ENCODE measurements around the gene ZNF668.
A peak's percentile ranks its signal among the peaks of the same experiment; 100 is the strongest.

Gene ZNF668
- total RNA-seq: 12.3 to 14.6 reads per million in 2 donors

DNA sequence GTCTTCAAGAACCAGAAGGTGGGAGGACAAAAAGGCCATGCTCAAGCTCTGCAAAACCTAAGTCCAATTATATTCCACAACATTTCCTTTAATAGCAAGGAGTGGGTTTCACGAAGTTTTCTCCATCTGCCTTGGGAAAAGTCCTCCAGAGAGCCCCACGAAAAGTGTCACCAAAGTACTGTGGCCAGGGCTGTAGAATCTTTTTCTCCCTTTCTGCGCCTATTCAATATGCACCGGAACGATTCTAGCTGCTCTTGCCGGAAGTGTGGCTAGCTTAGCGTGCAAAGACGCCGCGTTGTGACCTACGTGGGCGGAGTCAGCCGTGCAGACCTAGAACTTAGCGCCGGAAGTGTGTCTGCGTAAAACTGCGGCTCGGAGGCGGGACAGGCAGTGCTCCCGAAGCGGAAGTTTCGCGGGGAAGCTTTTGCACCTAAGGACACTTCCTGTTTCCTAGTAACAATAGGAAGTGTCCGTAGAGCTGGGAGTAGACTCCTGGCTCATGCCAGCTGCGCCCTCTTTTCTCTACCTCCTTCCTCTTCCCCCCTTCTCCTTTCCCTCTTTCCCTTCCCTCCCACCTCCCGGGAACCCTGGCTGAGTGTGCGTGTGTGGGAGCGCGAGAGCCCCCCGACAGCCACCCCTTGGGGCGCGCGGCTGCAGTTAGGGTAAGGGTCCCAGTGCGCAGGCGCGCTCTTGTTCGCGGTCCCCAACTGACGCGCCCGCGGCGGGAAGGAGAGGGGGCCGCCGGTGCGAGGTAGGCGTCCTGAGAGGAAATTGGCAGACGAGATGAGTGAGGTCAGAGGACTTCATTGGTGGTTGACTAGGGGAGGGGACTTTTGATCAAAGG is at the start of gene ZNF668, which contains the start of gene ZNF646:
ZNF668 (minus strand) TSS at position 271 of the 844 bp plus-strand sequence. CDS start 9,781 bp downstream, outside the sequence.
ZNF646 (plus strand) TSS at position 453 of the 844 bp plus-strand sequence. CDS start 1,903 bp downstream, outside the sequence.
- peak; percentile 95 for DNase-seq

DNA sequence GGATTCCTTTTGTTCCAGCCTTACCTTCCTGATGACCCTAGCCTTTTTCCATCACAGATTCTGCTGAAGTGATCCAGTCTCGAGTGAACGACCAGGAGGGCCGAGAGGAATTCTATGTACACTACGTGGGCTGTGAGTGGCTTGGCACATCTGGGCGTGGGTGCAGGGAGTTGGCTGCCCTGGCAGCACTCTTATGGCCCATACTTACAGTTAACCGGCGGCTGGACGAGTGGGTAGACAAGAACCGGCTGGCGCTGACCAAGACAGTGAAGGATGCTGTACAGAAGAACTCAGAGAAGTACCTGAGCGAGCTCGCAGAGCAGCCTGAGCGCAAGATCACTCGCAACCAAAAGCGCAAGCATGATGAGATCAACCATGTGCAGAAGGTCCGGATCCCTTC is 46.1 kb upstream of the ZNF668 start:
- no peak for DNase-seq

DNA sequence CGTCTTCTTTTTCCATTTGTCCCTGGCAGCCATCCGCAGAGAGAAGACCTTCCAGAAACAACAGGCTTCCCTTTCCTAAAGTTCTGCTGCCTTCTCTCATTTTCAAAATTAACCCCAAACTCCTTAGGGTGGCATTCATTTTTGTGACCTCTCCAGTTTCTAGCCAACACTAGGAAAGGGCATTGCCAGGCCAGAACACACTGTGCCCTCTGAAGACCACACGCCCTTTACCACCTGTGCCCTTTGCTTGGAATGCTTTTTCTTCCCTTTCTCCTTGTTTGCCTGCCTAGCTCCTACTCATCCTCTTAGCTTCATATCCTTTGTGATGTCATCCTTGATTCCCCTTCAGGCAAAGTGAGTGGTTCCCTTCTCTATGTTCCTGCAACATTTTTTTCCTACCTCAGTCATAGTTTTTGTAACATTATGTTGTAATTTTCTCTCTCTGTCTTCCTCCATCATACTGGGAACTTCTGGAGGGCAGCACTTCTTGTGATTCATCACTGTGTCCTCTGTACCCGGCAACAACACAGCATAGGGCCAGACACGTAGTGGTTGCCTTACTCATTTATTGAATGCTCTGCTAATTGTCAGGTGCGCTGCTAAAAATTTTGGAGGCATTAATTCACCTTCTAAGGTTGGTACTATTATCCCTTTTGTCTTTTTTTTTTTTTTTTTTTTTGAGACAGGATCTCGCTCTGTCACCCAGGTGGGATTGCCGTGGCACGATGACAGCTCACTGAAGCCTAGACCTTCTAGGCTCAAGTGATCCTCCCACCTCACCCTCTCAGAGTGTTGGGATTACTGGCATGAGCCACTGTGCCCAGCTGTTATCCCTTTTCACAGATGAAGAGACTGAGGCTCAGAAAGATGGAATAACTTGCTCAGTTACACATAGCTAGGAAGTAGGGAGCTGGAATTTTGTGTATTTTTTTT is 44.4 kb upstream of the ZNF668 start:
- DNase-seq: no peak

DNA sequence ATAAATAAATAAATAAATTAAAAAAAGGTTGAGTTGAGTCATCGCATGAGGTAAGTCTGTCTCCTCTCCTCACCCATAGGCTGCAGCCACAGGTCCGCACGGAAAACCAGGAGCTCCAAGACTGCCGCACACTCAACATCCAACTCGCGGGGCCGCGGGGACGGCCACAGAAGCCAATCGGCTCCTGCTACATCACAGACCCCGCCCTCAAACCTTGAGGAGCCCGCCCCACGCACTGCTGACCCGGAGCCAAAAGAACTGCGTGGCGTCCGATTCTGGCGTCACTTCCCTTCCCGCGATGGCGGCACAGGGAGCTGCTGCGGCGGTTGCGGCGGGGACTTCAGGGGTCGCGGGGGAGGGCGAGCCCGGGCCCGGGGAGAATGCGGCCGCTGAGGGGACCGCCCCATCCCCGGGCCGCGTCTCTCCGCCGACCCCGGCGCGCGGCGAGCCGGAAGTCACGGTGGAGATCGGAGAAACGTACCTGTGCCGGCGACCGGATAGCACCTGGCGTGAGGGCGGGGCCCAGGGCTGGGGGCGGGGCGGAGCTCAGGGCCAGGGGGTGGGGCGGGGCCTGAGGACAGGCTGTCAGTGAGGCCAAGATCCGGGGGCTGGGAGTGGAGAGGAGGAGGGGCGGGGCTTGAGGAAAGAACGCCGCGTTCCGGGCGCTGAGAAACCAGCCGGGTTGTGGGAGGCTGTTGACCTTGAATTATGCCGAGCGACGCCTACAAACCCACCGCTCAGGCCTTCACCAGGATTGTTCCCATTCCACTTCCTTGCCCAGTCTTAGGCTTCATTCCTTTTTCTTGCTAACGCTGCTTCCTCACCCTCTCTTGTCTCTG is 43.6 kb upstream of the ZNF668 start, which contains the start of gene KAT8:
KAT8 (plus strand) TSS at position 281 of the 839 bp plus-strand sequence; CDS start at position 299, 18 bp downstream.
- DNase-seq: peak; percentile 96

DNA sequence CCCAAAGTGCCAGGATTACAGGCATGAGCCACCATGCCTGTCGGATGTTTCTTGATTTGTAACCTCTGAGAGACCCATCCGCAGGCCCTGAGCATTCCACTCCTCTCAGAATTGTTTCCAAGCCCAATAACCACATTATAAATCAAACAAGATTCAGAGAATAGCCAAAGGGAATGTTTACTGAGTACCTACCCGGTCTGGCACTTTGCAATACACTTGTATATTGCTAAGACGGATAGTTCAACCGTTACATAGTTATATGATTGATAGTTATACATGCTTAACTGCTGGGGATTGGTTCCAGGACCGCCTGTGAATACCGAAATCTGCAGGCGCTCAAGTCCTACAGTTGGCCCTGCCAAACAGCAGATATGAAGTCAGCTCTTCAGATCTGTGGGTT is 40.4 kb upstream of the ZNF668 start:
- no peak for DNase-seq

DNA sequence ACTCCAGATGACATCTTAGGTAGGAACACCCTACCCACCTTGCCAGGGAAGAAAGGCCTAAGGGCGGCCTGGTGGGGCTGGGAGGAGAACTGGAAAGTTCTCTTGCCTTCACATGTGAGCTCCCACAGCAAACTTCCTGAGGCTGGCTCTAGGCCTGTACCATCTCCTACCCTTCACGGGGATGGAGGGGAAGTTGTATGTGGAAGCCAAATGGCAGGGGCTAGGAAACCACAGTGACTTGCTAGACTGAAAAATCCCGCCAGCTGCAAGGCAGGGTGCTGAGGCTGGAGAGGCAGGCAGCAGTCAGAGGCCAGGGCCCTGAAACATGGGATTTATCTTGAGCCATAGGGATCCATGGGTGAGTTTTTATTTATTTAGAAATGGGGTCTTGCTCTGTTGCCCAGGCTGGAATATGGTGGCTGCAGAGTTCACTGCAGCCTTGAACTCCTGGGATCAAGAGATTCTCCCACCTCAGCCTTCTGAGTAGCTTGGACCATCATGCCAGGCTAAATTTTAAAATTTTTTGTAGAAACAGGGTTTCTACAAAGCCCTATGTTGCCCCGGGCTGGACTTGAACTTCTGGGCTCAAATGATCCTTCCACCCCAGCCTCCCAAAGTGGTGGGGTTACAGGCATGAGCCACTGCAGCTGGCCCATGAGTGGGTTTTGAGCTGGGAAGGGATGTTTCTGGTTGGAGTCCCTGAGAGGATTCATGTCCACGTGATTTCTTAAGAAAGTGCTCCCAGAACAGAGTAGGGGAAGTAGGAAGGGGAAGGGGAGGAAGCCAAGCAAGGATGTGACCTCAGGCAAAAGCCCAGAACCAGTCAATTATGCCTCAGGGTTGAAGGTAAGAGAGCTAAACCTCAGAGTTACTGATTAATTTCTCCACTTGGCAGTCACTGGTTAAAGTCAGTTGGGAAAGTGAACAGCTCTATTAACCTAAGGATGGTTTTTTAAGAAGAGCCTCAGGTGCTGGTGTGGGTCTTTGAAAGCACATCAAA is 39.4 kb upstream of the ZNF668 start:
- DNase-seq: no peak

DNA sequence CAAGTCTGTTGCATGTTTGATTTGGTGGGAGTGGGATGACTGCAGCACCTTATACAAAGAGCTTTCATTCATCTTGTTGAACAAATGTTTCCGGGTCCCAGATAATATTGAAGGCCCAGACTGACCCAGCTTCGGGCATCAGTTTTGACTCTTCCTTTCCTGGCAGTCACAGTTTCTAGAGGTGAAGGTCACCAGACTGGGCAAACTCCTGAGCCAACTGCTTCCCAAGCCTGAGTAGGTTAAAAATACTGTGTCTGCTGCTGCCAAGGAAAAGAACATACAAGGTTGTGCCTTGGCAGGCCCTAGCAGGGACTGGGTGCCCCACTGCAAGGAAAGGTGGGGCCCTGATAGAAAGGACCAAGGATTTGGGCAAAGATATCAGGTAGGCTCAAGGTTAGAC is 38.7 kb upstream of the ZNF668 start:
- DNase-seq: no peak

DNA sequence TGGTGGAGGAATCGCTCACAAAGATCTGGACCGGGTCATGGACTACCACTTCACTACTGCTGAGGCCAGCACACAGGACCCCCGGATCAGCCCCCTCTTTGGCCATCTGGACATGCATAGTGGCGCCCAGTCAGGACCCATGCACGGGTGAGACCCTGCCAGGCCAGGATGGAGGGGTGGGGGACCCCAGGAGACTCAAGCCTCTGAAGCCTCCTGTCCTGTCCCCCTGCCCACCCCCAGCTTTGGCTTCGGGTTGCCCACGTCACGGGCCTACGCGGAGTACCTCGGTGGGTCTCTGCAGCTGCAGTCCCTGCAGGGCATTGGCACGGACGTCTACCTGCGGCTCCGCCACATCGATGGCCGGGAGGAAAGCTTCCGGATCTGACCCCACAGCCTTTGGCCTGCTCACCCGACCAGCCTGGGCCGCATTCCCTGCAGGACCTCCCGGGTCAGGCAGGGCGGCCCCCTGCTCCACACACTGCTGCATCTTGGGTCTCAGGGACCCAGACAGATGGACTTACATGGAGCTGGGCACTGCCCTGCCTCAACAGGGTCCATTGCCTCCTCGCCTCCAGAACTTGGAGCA is 37.9 kb upstream of the ZNF668 start:
- DNase-seq: no peak

DNA sequence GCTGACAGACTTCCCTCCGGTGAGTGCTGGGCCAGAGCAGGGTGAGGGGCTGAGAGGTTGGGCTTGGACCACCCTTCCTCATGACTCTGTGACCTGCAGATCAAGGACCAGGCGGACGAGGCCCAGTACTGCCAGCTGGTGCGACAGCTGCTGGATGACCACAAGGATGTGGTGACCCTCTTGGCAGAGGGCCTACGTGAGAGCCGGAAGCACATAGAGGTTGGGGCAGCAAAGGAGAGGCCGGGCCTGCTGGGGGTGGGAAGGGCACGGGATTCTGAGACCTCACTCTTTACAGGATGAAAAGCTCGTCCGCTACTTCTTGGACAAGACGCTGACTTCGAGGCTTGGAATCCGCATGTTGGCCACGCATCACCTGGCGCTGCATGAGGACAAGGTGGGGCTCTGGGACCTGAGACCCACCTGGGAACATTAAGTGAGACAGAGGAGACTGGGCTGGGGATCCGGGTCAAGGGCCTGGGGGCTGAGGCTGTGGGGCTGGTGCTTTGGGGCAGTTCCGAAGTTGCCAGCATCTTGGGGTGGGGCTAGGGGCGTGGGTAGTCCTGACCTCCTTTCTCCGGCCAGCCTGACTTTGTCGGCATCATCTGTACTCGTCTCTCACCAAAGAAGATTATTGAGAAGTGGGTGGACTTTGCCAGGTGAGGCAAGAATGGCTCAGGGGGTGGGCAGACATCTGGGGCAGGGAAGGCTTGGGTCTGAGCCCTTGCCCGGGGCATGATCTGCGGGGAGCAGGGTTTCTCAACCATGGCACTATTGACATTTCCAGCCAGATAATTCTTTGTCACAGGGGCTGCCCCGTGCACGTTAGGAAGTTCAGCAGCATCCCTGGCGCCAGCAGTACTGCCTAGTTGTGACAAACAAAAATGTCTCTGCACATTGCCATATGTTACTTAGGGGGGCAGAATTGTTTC is 36.3 kb upstream of the ZNF668 start:
- DNase-seq: no peak

DNA sequence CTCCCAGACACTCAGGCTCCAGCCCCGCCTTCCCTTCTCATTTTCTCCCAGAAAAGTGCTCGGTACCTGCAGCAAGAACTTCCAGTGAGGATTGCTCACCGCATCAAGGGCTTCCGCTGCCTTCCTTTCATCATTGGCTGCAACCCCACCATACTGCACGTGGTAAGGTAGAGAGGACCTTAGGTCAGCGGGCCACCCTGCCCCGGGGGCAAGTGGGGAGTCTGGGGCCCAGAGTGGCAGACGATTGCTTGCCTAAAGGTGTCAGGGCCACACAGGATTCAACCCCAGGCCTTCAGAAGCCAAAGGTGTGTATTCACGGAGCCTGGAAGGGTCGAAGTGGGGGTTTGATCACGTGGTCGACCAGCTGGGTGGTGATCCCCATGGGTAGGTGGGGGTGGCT is 35.6 kb upstream of the ZNF668 start:
- DNase-seq: no peak

DNA sequence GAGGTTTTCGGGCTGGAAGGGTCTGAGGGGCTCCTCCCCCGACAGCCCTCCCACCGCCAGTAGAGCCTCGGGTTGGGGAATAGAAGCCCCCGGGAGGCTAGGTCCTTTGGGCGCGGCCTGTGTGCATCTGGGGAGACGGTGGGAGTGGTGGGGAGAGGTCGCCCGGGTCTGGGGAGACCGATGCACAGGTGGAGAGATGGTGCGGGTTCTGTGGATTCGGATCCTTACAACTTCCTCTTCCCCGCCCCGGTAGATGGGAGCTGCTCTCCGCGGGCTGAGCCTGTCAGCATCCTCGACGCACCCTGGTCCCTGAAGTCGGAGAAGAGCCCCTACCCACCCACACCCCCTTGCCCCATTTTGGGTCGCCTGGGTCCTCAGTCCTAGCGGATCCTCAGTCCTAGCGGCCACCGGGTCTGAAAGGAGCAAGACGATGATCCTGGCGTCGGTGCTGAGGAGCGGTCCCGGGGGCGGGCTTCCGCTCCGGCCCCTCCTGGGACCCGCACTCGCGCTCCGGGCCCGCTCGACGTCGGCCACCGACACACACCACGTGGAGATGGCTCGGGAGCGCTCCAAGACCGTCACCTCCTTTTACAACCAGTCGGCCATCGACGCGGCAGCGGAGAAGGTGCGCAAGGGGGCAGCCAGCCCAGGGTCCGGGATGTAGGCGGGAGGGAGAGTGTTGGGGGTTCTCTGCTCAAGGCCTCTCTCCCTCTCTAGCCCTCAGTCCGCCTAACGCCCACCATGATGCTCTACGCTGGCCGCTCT is 34.9 kb upstream of the ZNF668 start:
- DNase-seq: no peak

DNA sequence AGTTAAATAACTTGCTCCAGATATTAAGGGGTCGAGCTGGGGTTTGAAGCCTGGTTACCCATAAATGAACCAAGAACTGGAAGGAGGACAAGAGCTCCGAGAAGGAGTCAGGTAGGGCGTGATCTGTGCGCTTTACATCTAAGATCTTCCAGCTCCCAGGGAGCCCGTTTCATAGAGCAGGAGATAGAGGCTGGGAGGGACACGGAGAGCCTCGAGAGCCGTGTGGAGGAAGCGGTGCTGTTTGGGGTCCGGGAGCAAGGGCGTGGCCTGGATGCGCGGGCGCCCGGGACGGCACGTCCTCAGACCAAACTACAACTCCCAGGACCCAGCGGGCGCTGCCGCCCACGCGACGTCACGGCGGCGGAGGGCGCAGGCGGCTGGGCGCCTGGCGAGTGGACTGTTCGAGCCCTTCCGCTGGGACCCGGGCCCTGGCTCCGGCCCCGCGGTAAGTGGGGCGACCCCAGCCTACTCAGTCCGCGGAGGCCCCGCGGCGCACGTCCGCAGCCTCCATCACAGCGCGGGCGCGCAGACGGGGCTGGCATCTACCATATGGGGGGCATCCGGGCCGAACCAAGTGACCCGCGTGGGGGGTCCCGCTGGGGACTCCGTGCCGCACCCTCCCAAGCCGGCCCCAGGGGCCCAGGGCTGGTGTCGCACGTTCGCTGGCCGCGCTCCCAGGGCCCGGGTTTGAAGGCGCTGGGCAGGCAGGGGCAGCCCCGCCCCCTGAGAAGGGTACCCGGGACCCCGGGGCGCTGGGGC is 34.2 kb upstream of the ZNF668 start, which contains the start of gene BCKDK:
BCKDK (plus strand) TSS at position 352 of the 759 bp plus-strand sequence. CDS start 838 bp downstream, outside the sequence.
- peak; percentile 35 for DNase-seq

DNA sequence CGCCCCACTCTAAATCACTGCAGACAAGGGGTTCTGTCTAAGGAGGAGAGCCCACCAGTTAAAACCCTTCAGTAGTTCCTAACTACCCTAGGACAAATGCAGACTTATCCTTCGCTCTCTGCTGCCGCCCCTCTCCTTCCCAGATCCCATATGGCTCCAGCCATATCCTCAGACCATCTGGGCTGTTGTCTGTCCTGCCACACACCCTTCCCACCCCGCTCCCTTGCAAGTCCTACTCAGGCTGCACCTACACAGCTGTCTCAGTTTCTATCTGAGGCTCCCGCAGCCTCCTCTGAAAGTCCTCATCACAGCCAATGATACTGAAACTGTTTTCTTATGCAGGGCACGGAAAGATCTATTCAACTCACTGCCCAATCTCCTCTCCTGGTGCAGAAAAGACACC is 33.4 kb upstream of the ZNF668 start:
- DNase-seq: no peak

DNA sequence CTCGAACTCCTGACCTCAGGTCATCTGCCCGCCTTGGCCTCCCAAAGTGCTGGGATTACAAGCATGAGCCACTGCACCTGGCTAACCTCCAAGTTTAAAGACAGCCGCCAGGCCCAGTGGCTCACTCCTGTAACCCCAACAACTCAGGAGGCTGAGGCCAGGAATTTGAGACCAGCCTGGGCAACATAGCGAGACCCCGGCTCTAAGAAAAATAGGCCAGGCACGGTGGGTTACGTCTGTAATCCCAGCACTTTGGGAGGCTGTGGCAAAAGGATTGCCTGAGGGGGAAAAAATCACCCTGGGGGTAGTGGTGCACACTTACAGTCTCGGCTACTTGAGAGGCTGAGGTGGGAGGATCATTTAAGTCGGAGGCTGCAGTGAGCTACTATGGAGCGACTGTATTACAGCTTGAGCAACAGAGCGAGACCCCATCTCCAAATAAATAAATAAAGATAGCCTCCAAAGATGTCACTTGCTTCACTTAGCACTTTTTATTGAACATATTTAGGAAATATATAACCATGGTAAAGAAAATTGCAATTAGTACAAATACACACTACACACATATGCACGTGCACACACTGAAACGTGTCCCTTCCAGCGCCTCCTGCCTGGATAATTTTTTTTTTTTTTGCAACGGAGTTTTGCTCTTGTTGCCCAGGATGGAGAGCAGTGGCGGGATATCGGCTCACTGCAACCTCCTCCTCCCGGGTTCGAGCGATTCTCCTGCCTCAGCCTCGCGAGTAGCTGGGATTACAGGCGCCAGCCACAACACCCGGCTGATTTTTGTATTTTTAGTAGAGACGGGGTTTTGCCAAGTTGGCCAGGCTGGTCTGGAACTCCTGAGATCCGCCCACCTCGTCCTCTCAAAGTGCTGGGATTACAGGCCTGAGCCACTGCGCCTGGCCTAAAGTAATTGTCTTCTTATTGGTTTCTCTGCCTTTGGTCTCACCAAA is 32.7 kb upstream of the ZNF668 start:
- no peak for DNase-seq

DNA sequence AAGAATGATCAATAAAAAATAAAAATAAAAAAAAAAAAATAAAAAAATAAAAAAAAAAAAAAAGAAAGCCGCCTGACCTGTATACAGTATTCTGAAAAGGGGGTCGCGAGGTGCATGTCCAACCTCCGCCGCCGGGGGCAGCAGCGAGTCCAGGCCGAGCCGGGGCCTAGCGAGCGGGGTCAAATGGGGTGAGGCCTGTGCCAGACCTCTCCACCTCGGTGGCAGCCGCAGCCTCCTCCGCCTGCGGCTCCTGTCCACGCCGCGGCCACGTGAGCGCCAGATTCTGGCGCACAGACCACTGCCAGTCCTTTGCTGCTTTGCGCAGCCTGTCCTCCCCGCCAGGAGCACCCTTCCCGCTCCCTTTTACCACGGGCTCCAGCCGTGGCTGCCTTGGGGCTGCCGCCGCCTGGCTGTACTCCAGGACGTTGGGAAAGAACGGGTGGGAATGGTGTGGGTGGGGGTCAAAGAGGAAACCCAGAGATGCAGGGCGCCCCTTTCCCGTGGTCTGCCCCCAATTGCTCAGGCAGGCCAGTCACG is 31.7 kb upstream of the ZNF668 start:
- DNase-seq: peak; percentile 75

All from T-helper 9 cell (primary cell).